NCI-H1436 treated with DMSO at 0.1 percent for 48 hours (cell line): Measurements from ENCODE around the gene UBLCP1.
"Not testable (repeated sequence)": the region's sequence is repeated elsewhere in the genome, so short reads cannot be mapped to it uniquely, and the experiment has no call there.

ENCODE experiments used
- DNase-seq: peaks from one replicate; lab custom pipeline; 2025; lab: John Stamatoyannopoulos, UW

The UBLCP1 gene

DNA sequence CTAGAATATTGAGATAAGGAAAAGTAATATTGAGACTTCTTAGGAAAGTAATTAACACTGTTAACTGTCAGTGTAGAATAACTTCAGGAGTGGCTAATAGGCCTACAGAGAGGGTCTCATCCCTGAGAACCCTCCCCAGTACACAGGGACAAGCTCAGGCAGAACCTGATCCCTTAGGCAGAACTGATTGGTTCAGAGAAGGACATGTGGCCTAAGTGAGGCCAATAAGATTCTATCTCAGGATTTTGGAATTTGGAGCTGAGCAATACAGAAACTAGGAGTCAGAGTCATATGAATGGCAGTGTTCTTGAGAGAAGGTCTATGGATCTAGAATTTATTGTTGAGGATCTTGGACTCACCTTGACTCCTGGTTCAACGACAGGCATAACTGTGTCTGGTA is 10.9 kb upstream of the UBLCP1 start:
- DNase-seq, result no peak

DNA sequence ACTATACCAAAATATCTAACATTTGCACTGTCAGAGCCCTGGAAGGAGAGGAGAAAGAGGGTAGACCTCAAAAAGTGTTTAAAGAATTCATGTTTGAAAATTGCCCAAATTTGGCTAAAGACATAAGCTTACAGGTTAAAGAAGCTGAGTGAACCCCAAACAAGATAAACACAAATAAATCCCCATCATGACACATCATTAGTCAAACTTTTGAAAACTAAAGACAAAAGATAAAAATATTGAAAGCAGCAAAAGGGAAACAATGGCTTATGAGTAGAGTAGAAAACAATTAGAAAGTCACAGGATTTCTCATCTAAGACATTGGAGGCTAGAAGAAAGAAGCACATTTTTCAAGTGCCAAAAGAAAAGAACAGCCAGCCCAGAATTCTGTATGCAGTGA is 6.1 kb upstream of the UBLCP1 start:
- DNase-seq, result no peak

DNA sequence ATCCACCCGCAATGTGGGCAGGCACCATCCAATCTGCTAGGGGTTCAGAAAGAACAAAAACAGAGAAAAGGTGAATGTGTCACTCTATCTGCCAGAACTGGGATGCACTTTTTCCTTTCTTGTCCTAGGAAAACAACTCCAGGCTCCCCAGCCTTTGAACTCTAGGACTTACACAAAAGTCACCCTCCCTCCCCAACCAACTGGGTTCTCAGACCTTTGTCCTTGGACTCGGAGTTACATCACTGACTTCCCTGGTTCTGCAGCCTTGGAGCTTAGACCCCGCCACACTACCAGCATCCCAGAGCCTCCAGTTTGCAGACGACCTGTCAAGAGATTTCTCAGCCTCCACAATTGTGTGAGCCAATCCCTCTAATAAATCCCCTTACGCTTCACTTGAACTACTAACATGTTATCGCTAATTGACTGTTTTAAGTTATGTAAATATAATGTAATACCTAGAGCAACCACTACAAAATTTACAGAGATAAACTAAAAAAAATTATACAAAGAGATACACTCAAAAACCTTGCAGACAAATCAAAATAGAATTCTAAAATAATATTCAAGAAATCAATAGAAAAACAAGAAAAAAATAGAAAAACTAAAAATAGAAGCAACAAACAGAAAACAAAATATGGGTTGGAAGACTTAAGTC is 5.3 kb upstream of the UBLCP1 start:
- DNase-seq, result no peak

DNA sequence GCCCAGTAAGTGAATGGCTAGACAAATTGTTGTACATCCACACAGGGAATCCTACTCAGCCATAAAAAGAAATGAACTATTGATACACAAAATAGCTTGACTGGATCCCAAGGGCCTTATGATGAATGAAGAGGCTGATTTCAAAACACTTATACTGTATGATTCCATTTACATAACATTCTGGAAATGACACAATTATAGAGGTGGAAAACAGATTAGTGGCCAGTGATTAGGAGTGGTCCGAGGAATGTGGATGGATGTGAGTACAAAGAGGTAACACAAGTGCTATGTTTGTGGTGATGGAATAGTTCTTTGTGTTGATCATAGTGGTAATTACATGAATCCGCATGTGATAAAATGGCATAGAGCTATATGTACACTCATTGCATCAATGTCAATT is 4.7 kb upstream of the UBLCP1 start:
- no peak for DNase-seq

DNA sequence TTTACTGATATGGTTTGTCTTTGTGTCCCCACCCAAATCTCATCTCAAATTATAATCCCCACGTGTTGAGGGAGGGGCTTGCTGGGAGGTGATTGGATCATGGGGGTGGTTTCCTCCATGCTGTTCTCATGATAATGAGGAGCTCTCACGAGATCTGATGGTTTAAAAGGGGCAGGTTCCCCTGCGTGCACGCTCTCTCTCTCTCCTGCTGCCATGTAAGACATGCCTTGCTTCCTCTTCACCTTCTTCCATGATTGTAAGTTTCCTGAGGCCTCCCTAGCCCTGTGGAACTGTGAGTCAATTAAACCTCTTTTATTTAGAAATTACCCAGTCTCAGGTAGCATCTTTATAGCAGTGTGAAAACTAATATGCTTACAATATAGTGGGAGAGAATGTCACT is 2.9 kb upstream of the UBLCP1 start:
- DNase-seq, result not testable (repeated sequence)

DNA sequence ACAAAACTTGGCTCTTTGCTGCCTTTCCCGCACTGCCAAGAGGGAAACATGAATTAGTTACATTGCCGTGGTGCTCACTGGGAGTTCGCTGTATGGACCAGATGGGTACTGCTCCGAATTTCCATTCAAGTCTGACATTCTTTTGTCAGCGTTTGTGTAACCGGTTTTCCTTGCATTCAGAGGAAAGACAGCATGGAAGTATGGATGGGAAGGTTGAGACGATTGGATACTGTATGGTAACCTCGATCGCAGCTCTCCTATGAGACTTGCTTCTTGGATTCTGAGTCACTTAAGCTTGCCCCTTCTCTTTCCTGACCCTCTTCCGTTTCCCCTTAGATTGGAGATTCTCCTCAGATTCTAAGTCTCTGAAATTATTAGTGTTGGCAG is 625 bp upstream of the UBLCP1 start:
- DNase-seq, result no peak

GRCh38 chr5:159263569-159263905 is 447 bp downstream of the UBLCP1 start:
- DNase-seq, result no peak

GRCh38 chr5:159266764-159267163 is 3.7 kb downstream of the UBLCP1 start:
- not testable (repeated sequence) for DNase-seq

DNA sequence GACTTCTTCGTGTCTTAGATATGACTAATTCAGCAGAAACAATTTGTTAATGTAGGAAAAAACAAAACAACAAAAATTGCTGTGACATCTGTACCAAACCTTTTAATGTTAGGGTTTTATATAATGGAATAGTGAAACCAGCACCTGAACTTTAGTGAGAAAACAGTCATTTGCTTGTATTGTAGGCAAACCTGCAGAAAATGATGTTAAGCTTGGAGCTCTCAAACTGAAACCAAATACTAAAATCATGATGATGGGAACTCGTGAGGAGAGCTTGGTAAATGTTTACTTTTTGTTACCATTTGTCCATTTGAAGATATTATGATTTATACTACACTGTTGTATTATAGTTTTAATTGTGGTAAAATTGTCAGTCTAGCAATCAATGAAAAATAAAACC is 6.6 kb downstream of the UBLCP1 start:
- no peak for DNase-seq

- no peak for DNase-seq
These were observed 10.8 kb downstream of the UBLCP1 start for GRCh38 chr5:159273923-159274322.

DNA sequence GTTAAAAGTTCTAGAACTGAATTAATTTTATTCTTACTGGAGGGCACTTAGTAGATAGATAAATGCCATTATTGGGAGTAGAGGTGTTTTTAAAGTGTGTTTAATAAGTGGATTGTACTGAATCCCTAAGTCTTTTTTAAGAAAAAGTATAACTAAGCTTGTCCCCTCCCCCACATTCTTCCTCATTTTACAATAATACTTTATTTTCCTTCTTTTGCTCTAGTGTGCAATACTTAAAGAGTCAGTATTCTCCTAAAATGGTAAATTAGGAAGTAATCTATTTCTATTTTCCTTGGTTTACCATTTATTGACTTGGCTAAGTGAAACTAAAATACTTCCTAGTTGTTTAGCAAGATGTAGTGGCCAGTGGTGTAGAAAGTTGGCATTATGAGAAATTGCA is 11.6 kb downstream of the UBLCP1 start:
- no peak for DNase-seq

- no peak for DNase-seq
These were observed 23.4 kb downstream of the UBLCP1 start for GRCh38 chr5:159286420-159287035.

DNA sequence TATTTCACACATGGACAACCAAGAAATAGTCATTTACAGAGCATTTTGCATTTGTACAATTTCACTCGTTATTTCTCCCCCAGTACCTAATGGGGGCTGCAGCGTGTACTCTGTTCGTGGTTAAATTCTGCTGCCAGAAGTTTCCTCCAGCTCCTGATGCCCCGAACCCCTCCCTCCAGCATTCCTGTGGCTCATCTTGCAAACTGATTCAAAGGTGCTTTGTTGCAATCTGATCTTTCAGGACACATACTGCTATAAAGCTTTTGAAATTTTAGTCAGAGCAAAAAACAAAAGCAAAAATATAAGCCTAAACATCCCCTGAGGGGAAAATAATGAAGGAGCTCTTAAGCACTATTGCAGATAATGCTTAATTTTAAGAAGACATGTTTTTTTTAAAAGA is 27.7 kb downstream of the UBLCP1 start:
- DNase-seq, result no peak

DNA sequence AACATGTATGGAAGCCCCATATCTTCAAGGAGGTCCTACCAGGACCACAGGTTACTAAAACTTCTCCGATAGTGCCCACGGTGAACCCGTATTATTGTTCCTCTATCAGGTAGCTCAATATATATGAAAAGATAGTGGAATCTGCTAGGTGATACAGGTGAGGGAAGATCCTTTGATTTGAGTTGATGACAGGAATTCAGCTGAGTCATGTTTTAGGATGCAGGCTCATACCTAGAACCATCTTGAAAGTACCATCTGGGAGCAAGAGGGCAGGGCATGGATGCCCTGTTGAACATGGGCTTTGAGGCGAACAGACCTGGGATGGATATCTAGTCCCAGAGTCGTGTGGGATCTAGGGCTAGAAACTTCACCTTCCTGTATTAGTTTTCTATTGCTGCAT is 31.8 kb downstream of the UBLCP1 start:
- no peak for DNase-seq

DNA sequence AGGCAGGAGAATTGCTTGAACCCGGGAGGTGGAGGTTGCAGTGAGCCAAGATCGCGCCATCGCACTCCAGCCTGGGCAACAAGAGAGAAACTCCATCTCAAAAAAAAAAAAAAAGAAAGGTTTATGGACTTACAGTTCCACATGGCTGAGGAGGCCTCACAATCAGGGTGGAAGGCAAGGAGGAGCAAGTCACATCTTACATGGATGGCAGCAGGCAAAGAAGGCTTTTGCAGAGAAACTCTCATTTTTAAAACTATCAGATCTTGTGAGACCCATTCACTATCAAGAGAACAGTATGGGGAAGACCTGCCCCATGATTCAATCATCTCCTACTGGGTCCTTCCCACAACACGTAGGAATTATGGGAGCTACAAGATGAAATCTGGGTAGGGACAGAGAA is 34.2 kb downstream of the UBLCP1 start:
- not testable (repeated sequence) for DNase-seq

DNA sequence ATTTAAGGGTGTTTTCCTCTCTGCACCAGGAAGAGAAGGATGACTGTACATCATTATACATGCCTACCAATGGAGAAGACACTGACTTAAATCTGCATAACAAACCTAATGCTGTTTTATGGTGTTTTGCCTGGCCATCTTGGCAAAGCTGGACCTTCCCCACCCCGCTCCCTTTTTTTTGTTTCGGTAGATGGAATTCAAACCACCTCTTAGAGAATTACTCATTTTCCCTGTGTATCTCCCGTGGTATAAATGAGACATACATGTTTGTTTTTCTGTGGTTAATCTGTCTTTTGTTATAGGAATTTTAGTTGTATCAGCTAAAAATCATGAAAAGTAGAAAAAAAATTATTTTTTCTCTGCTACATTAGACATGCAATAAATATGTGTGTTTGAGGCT is 38.4 kb downstream of the UBLCP1 start:
- no peak for DNase-seq

GRCh38 chr5:159301929-159302860 is 39.1 kb downstream of the UBLCP1 start:
- DNase-seq, result not testable (repeated sequence)

- DNase-seq, result no peak
These were observed 40.2 kb downstream of the UBLCP1 start for GRCh38 chr5:159303286-159303685.

DNA sequence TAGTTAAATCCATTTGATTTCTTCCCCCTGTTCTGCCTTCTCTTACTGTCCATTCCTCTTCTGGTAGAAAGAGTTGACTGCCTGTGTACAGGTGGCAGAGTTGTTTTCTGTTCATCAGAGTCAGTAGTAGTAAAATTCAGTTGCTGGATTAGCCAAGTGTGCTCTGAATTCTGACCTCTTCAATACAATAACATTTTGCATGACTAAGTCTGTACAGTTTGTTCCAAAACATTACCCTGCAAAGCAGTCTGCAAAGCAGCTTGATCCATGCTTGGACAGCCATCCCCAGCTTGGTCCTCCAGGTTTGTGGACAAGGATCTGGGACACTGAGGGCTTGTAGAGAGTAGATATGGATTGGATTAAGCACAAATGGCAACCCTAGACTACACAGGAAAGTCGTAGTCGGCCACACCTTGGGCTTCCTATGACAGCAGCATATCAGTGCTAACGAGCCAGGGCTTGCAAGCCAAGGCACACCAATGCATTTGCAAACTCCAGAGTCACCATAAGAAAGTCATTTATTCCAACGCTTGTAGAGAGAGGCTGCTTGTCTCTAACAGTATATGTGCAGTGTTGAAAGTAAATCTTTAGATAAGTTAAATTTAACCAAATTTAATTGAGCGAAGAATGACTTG is 42.0 kb downstream of the UBLCP1 start:
- no peak for DNase-seq

- no peak for DNase-seq
These were observed 46.8 kb downstream of the UBLCP1 start for GRCh38 chr5:159309689-159310433.

GRCh38 chr5:159310511-159310910 is 47.4 kb downstream of the UBLCP1 start:
- no peak for DNase-seq

- DNase-seq, result no peak
These were observed 48.0 kb downstream of the UBLCP1 start for GRCh38 chr5:159311063-159311462.
